ACHN (cell line): ENCODE data around the gene FOXC2.

Experiments used
- DNase-seq: peaks from one replicate; pipeline ENCODE4 v3.0.0-alpha.2; 2015
- in situ Hi-C: cut with HindIII; loops from 2 replicates; pipeline ENCODE4 v1.10.0; 2017; ENCODE audit warnings: low sequenced_read_pairs, low pct_ligation_motif_present, low pct_unique_long_range_greater_than_20kb

Gene FOXC2

GRCh38 chr16:86550281-86550680 lies 16.3 kb upstream of the FOXC2 start:
- no peak for DNase-seq
- in situ Hi-C loops: no loop called here

DNA sequence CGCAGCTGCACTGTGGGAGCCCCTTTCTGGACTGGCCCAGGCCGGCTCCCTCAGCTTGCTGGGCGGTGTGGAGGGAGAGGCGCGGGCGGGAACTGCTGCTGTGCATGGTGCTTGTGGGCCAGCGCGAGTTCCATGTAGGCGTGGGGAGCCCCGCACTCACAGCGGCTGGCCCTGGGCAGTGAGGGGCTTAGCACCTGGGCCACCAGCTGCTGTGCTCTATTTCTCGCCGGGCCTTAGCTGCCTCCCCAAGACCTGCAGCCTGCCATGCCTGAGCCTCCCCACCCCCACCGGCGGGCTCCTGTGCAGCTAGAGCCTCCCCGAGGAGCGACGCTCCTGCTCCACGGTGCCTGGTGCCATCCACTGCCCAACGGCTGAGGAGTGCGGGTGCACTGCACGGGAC lies 13.3 kb upstream of the FOXC2 start:
- no peak for DNase-seq
- in situ Hi-C loops: no loop called here

DNA sequence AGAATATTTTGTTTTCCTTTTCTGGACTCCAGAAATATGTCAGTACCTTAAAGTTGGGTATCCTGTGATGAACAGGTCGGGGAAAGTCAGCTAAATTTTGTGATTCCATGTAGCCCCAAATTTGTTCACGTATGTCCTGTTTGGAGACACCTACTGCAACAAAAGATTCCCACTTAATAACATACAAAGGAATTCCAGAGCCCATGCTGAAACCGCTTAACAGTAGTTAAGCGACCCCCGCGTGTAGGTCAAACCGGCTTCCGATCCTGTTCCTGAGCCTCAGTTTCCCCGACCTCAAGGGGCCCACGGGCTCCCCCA lies 12.1 kb upstream of the FOXC2 start:
- in situ Hi-C loops: no loop called here
- DNase-seq: no peak

- peak; percentile 95 for DNase-seq
- in situ Hi-C loops: no loop called here
Observed at GRCh38 chr16:86554917-86555703, 11.5 kb upstream of the FOXC2 start, which contains the start of gene MTHFSD. TSS of gene MTHFSD (minus strand) at chr16:86555235. CDS start at chr16:86555184, 51 bp downstream.

DNA sequence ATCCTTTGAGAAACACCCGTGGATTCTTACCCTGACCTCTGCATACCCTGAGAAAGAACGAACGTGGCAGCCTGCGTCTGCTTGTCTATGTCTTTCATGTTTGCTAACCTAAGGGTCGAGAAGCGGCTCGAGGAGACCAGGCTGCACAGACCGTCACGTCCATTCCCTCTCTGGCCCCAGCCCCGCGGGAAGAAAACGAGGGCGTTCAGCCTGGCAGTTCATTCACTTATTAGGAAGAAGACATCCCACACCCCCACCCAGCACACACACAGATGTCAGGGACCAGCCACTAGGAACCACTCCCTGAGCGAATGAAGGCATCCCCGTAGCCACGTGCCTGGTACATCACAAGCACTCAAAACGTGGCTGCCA lies 10.9 kb upstream of the FOXC2 start:
- DNase-seq: no peak
- in situ Hi-C loops: no loop called here

DNA sequence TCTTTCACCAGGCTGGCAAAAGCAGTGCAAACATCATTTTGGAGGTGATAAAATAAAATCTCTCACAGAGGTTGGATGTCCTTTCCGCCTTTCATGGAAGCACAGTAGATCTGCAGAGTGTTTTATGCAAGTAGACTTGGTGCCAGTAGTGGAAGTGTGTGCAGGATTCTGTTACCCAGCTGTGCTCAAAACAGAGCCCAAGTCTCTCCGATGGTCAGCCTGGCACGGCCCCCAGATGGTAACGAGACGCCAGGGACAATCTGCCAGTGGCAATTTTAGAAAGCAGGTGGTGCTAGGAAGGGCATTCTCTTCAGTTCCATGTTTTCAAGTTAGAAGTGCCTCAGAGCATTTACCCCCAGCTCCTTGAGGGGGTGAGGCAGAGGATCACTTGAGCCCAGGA lies 10.1 kb upstream of the FOXC2 start:
- in situ Hi-C loops: no loop called here
- no peak for DNase-seq

DNA sequence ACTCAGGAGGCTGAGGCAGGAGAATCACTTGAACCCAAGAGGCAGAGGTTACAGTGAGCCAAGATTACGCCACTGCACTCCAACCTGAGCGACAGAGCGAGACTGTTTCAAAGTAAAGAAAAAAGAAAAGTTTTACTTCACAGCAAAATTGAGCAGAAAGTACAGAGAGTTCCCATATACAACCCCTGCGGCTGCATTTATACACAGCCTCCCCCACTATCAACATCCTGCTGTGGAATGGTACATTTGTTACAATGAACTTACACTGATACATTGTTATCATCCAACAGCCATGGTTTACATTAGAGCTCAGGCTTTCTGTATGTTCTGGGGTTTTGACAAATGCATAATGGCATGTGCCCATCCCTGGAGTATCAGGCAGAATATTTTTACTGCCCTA lies 9.0 kb upstream of the FOXC2 start:
- in situ Hi-C loops: no loop called here
- no peak for DNase-seq

- in situ Hi-C loops: no loop called here
- DNase-seq: no peak
Observed at GRCh38 chr16:86558355-86559193, 8.1 kb upstream of the FOXC2 start.

DNA sequence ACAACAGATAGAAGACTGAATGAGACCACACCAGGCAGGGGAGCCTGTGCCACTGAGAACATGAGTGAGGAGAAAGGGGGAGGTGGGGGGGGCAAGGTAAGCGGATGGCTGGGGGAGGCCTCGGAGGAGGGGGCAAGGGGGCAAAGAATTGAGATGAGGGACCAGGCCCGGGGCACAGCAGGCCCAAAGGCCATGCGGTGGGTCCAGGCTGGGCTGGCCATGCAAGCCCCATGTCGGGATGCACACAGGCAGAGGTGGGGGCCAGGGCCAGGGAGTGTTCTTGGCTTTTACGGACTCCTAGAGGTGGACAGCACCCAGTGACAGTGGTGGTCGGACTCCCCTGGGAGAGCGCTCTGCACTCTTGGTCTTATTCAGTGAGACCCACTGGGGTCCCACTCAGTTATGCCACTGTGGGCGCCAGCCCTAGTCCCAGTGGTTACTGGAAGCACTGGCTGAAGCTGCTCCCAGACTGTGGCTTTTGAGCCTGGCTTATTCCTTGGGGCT lies 6.8 kb upstream of the FOXC2 start:
- no peak for DNase-seq
- in situ Hi-C loops: no loop called here

GRCh38 chr16:86562356-86562755 lies 4.3 kb upstream of the FOXC2 start:
- in situ Hi-C loops: no loop called here
- DNase-seq: no peak

DNA sequence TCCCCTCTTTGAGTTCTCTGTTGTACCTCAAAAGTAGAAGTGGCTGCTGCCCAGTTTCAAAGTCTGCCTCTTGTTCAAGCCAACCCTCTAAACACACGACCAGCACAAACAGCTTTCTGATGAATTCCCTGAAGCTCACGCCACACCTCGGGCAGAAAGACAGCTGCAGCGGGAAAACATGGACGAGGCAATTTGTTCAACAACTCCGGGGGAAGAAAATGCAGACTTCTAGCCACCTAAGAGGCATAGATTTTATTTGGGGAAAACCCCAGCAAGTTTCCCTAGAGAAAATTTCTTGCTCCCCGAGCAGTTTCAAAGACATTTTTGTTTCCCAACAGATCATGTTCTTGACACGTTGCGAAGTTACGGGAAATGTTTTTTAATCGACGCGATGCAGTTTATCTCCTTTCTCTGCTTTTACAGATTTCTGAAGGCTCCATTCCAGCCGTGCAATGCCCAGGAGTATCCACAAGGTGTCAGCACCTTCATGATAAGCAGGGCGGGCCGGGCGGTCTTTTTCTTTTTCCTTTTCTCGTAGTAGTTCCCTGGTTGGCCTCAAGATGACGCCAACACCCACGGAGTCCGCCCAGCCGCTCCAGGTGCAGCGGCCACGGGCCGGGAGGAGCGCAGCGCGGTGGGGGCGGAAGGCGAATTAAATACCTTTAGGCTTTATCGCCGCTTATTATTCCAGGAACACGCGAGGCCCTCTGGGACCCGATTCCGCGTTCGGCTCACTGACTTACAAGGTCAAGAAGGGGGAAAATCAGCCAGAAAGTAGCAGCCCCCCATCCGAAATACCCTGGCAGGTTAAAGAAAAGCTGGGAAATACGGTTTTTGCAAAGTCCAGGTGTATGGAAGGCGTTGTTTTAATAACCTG lies 2.9 kb upstream of the FOXC2 start:
- peak; percentile 92 for DNase-seq
- in situ Hi-C loops: no loop called here

- DNase-seq: no peak
- in situ Hi-C loops: no loop called here
Observed at GRCh38 chr16:86565181-86565631, 1.4 kb upstream of the FOXC2 start.

DNA sequence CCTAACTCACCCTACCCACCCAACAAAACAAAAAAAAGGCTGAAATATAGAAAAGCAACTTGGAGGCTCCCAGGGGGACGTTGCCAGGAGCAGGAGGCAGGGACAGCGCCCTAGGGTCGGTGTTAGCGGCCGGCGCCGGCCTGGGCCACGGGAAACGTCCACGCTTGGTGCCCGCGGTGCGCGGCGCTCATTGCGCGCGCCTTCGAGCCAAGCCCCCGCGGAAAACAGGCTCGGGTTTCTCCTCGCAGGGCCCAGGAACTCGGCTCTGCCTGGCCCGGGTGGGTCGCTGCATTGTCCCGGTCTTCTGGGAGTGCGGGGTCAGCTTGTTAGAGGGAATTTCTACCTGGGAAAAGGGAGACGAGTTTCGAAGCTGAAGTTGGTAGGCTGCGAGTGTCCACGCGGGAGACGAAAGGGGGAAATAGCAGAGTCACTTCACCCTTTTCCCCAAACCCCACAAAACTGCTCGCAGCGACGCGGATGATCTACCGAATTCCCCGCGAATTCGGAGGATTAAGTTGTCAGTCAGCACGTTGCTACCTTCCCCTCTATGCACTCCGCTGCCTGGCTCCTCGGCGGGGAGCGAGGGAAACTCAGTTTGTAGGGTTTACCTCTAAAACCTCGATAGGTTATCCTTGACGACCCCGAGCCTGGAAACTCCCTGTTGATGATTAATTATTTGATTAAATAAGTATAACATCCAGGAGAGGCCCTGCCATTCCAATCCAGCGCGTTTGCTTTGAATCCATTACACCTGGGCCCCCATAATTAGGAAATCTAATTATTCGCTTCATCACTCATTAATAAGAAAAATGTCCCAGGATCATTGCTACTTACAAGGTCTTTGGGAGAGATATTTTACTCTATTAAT lies 751 bp upstream of the FOXC2 start:
- in situ Hi-C loops: no loop called here

DNA sequence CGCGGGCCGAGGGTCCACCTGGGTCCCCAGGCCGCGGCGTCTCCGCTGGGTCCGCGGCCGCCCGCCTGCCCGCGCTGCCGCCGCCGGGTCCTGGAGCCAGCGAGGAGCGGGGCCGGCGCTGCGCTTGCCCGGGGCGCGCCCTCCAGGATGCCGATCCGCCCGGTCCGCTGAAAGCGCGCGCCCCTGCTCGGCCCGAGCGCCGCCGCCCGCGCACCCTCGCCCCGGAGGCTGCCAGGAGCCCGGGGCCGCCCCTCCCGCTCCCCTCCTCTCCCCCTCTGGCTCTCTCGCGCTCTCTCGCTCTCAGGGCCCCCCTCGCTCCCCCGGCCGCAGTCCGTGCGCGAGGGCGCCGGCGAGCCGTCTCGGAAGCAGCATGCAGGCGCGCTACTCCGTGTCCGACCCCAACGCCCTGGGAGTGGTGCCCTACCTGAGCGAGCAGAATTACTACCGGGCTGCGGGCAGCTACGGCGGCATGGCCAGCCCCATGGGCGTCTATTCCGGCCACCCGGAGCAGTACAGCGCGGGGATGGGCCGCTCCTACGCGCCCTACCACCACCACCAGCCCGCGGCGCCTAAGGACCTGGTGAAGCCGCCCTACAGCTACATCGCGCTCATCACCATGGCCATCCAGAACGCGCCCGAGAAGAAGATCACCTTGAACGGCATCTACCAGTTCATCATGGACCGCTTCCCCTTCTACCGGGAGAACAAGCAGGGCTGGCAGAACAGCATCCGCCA lies 504 bp downstream of the FOXC2 start:
- in situ Hi-C loops: no loop called here
- peak; percentile 60 for DNase-seq

More for the DNA sequence above, 751 bp upstream of the FOXC2 start:
- no peak for DNase-seq

- in situ Hi-C loops: no loop called here
- DNase-seq: peak; percentile 37
Observed at GRCh38 chr16:86567701-86568581, 1.3 kb downstream of the FOXC2 start.
